H1 (cell line): ENCODE measurements around the gene HLF. TPM values are rescaled to one million over a fixed set of nuclear protein-coding genes. Genes with fewer than 3 reads are reported as not detected.

ENCODE experiments used
- CTCF ChIA-PET: fragments of 300-600 bp; sonication (Branson Sonifier 250); formaldehyde crosslinking; loops from one replicate; lab custom pipeline; 2021; ENCODE audit not compliant: partially characterized antibody; lab: Charles Lee
- POLR2A ChIA-PET: fragments of 300-600 bp; sonication (Branson Sonifier 250); formaldehyde crosslinking; loops from one replicate; lab custom pipeline; 2021; ENCODE audit warnings: inconsistent platforms; ENCODE audit not compliant: partially characterized antibody; lab: Charles Lee
- DNase-seq, 2 experiments: peaks; one replicate each; pipeline versions ENCODE4 v3.0.0 to v3.0.0-alpha.2; 2010 to 2022; ENCODE audit warnings: low spot score in 2 of 2, low read depth in 1 of 2, mixed read lengths in 1 of 2
- FAIRE-seq: peaks from 2 replicates; lab custom pipeline; 2011; peaks lifted over from hg19 to GRCh38; lab: Jason Lieb, UNC
- H2AFZ ChIP-seq: 2 replicates; pipeline ENCODE4 v1.8.1; 2012; ENCODE audit warnings: low read length, inconsistent platforms
- H2AK5ac ChIP-seq: 2 replicates; pipeline ENCODE4 v1.6.1; 2013; ENCODE audit warnings: low read depth, low read length
- H2BK120ac ChIP-seq: replicated peaks from 2 replicates; pipeline ENCODE3; 2013; ENCODE audit warnings: low read depth, low read length, inconsistent platforms
- H2BK12ac ChIP-seq: 2 replicates; pipeline ENCODE4 v1.6.1; 2013; ENCODE audit warnings: low read depth, low read length
- H2BK15ac ChIP-seq: 2 replicates; pipeline ENCODE4 v1.6.1; 2013; ENCODE audit warnings: low read length
- H2BK20ac ChIP-seq: 2 replicates; pipeline ENCODE4 v1.6.1; 2013; ENCODE audit warnings: low read length
- H2BK5ac ChIP-seq: 2 replicates; pipeline ENCODE4 v1.6.1; 2013; ENCODE audit warnings: low read depth, low read length
- H3K14ac ChIP-seq: 2 replicates; pipeline ENCODE4 v1.6.1; 2013; ENCODE audit warnings: inconsistent platforms; ENCODE audit not compliant: insufficient read length
- H3K18ac ChIP-seq: 2 replicates; pipeline ENCODE4 v1.6.1; 2013; ENCODE audit warnings: low read length; ENCODE audit errors: extremely low read depth
- H3K23ac ChIP-seq: 2 replicates; pipeline ENCODE4 v1.6.1; 2013; ENCODE audit warnings: inconsistent platforms; ENCODE audit not compliant: insufficient read length
- H3K23me2 ChIP-seq: 2 replicates; pipeline ENCODE4 v1.6.1; 2013; ENCODE audit warnings: low read depth, low read length
- H3K27ac ChIP-seq: 2 replicates; pipeline ENCODE4 v1.6.1; 2011; ENCODE audit warnings: low read depth, low read length, inconsistent platforms
- H3K27me3 ChIP-seq, 4 experiments: replicated peaks in 1 of 4; 1 replicate in 1 of 4; 2 replicates in 3 of 4; pipeline versions ENCODE4 v1.6.1 to v1.8.1; 2011 to 2013; ENCODE audit warnings: low read length in 3 of 4, mild to moderate bottlenecking in 3 of 4, inconsistent platforms in 2 of 4, mixed read lengths in 2 of 4, moderate library complexity in 1 of 4; ENCODE audit not compliant: control insufficient read depth in 3 of 4, insufficient read depth in 3 of 4; ENCODE audit errors: extremely low read depth in 1 of 4
- H3K36me3 ChIP-seq, 4 experiments: 2 replicates each; pipeline versions ENCODE4 v1.6.1 to v1.8.1; 2011 to 2013; ENCODE audit warnings: mild to moderate bottlenecking in 4 of 4, low read length in 3 of 4, moderate library complexity in 2 of 4, control low read depth in 1 of 4, inconsistent platforms in 1 of 4; ENCODE audit not compliant: insufficient read depth in 4 of 4, control insufficient read depth in 2 of 4
- H3K4ac ChIP-seq: replicated peaks from 2 replicates; pipeline ENCODE3; 2013; ENCODE audit warnings: low read length, low read depth, mixed read lengths, inconsistent platforms; ENCODE audit not compliant: insufficient read length
- H3K4me1 ChIP-seq, 4 experiments: replicated peaks in 1 of 4; 1 replicate in 1 of 4; 2 replicates in 3 of 4; pipeline versions ENCODE4 v1.6.1 to v1.8.1; 2011 to 2013; ENCODE audit warnings: low read length in 3 of 4, inconsistent platforms in 2 of 4, mixed read lengths in 1 of 4; ENCODE audit not compliant: insufficient read depth in 4 of 4, control insufficient read depth in 3 of 4
- H3K4me2 ChIP-seq, 2 experiments: 2 replicates each; pipeline versions ENCODE4 v1.6.1 to v1.8.1; 2011 to 2013; ENCODE audit warnings: low read depth in 2 of 2, low read length in 2 of 2, control low read depth in 1 of 2, inconsistent platforms in 1 of 2, mild to moderate bottlenecking in 1 of 2; ENCODE audit not compliant: insufficient read depth in 1 of 2
- H3K4me3 ChIP-seq, 4 experiments: fragments of 200-600, 300-600 bp in 1 of 4; sonication (generic), shearing (Covaris generic), sonication (Bioruptor Twin) in 1 of 4; 2 replicates each; pipeline versions ENCODE4 v1.5.1 to v1.8.1; 2011 to 2016; ENCODE audit warnings: low read length in 4 of 4, low read depth in 3 of 4, control low read depth in 2 of 4, inconsistent platforms in 2 of 4, mild to moderate bottlenecking in 2 of 4, mixed read lengths in 1 of 4, moderate library complexity in 1 of 4; ENCODE audit not compliant: insufficient read depth in 2 of 4; ENCODE audit errors: extremely low read depth in 1 of 4
- H3K56ac ChIP-seq: replicated peaks from 2 replicates; pipeline ENCODE3; 2013; ENCODE audit warnings: low read depth, mild to moderate bottlenecking, mixed read lengths, low read length, inconsistent platforms; ENCODE audit not compliant: insufficient read length
- H3K79me1 ChIP-seq: 2 replicates; pipeline ENCODE4 v1.6.1; 2013; ENCODE audit warnings: low read depth, low read length, control low read depth
- H3K79me2 ChIP-seq, 2 experiments: 2 replicates each; pipeline versions ENCODE4 v1.6.1 to v1.8.1; 2012 to 2013; ENCODE audit warnings: low read length in 2 of 2, mild to moderate bottlenecking in 2 of 2, inconsistent platforms in 1 of 2; ENCODE audit not compliant: insufficient read depth in 2 of 2, control insufficient read depth in 1 of 2
- H3K9ac ChIP-seq, 4 experiments: replicated peaks in 1 of 4; 1 replicate in 1 of 4; 2 replicates in 3 of 4; pipeline versions ENCODE4 v1.6.1 to v1.8.1; 2011 to 2013; ENCODE audit warnings: low read depth in 3 of 4, low read length in 3 of 4, control low read depth in 2 of 4, mild to moderate bottlenecking in 2 of 4, moderate library complexity in 2 of 4, inconsistent platforms in 1 of 4; ENCODE audit errors: extremely low read depth in 1 of 4
- H3K9me3 ChIP-seq, 2 experiments: 2 replicates each; pipeline versions ENCODE4 v1.6.1 to v1.8.1; 2012 to 2013; ENCODE audit warnings: mild to moderate bottlenecking in 2 of 2, moderate library complexity in 2 of 2, control low read depth in 1 of 2, inconsistent platforms in 1 of 2, low read depth in 1 of 2, low read length in 1 of 2, mixed read lengths in 1 of 2; ENCODE audit not compliant: insufficient read depth in 2 of 2
- H4K20me1 ChIP-seq, 2 experiments: replicated peaks in 1 of 2; 2 replicates each; pipeline versions ENCODE3 to v1.8.1; 2011 to 2013; ENCODE audit warnings: inconsistent platforms in 2 of 2, low read length in 2 of 2, mild to moderate bottlenecking in 1 of 2; ENCODE audit not compliant: insufficient read depth in 2 of 2, control insufficient read depth in 1 of 2
- H4K5ac ChIP-seq: 2 replicates; pipeline ENCODE4 v1.6.1; 2013; ENCODE audit warnings: low read length, low read depth, mixed read lengths, inconsistent platforms; ENCODE audit not compliant: insufficient read length
- H4K8ac ChIP-seq: 2 replicates; pipeline ENCODE4 v1.8.0; 2013; ENCODE audit warnings: mild to moderate bottlenecking, moderate library complexity, low read length, inconsistent platforms; ENCODE audit not compliant: insufficient read depth; ENCODE audit errors: extremely low read depth
- H4K91ac ChIP-seq: replicated peaks from 2 replicates; pipeline ENCODE3; 2013; ENCODE audit warnings: low read length, mixed read lengths, inconsistent platforms; ENCODE audit not compliant: insufficient read length
- EGR1 ChIP-seq: IDR thresholded peaks from 2 replicates; pipeline ENCODE4 v1.6.1; 2011; ENCODE audit warnings: low read depth, low read length, borderline replicate concordance
- KDM4A ChIP-seq: IDR thresholded peaks from one replicate; pipeline ENCODE4 v1.7.1; 2012; ENCODE audit warnings: low read depth, mild to moderate bottlenecking, moderate library complexity, low read length, inconsistent platforms; ENCODE audit not compliant: severe bottlenecking
- MAFK ChIP-seq: IDR thresholded peaks from 2 replicates; pipeline ENCODE4 v1.6.1; 2012; ENCODE audit warnings: low read depth, mild to moderate bottlenecking, improper control_type of control experiment, low read length
- POLR2AphosphoS5 ChIP-seq: IDR thresholded peaks from 2 replicates; pipeline ENCODE4 v1.6.1; 2011; ENCODE audit warnings: low read depth, low read length
- RXRA ChIP-seq: IDR thresholded peaks from 2 replicates; pipeline ENCODE4 v1.6.1; 2011; ENCODE audit warnings: low read depth, mild to moderate bottlenecking, low read length, moderate library complexity; ENCODE audit not compliant: insufficient read depth
- SIN3A ChIP-seq, 2 experiments: IDR thresholded peaks in 1 of 2; conservative IDR thresholded peaks in 1 of 2; 2 replicates each; pipeline ENCODE4 v1.6.1; 2011 to 2012; ENCODE audit warnings: low read length in 2 of 2, improper control_type of control experiment in 1 of 2, low read depth in 1 of 2, mild to moderate bottlenecking in 1 of 2
- SIX5 ChIP-seq: IDR thresholded peaks from 2 replicates; pipeline ENCODE4 v1.6.1; 2011; ENCODE audit warnings: mild to moderate bottlenecking, low read depth, low read length
- TAF1 ChIP-seq: IDR thresholded peaks from 2 replicates; pipeline ENCODE4 v1.6.1; 2011; ENCODE audit warnings: mild to moderate bottlenecking, low read depth, low read length
- WGBS, 2 experiments: shearing (Covaris generic) in 1 of 2; methylation state at CpG; one replicate each; pipeline versions ENCODE4 v1.1.6 to v1.1.7; 2013 to 2015; ENCODE audit warnings: low lambda C conversion rate in 2 of 2, mixed read lengths in 2 of 2, inconsistent platforms in 1 of 2, low coverage in 1 of 2, missing lambda C conversion rate in 1 of 2; ENCODE audit not compliant: insufficient replicate concordance in 2 of 2, insufficient coverage in 1 of 2, insufficient read length in 1 of 2; ENCODE audit errors: extremely low coverage in 1 of 2, missing lambda C conversion rate in 1 of 2; 5-methylcytosine and 5-hydroxymethylcytosine counted together
- polyA plus RNA-seq, 7 experiments: library from polyadenylated mRNA; depleted of rRNA in 3 of 7; stranded (reverse) in 5 of 7; unstranded in 2 of 7; fragments of >200 nt in 5 of 7; fragments of 200-250 nt in 2 of 7; gene quantifications; 1 replicate in 5 of 7; 2 replicates in 1 of 7; 4 replicates in 1 of 7; pipeline versions ENCODE4 v1.2.1 to v1.2.3, GENCODE V29; 2011 to 2013; ENCODE audit warnings: missing spikeins in 2 of 7, mixed read lengths in 2 of 7
- total RNA-seq: library from RNA; stranded (reverse); fragmentation: NEBNext Ultra II Directional; extraction: Animal tissue kit (Norgen Biotek cat#: 25700); gene quantifications from 2 replicates; pipeline ENCODE4 v1.2.1, GENCODE V29; 2021
- TF ChIP-seq, protein P1 (sequence below), 3 experiments: IDR thresholded peaks; 1 replicate in 2 of 3; 2 replicates in 1 of 3; pipeline versions ENCODE4 v1.5.1 to v1.6.1; 2011; ENCODE audit warnings: low read length in 3 of 3, mild to moderate bottlenecking in 3 of 3, inconsistent platforms in 2 of 3, low read depth in 1 of 3, moderate library complexity in 1 of 3; ENCODE audit not compliant: insufficient read depth in 1 of 3; ENCODE audit errors: control extremely low read depth in 1 of 3

HLF gene
- total and polyA plus RNA-seq, 2 of the 8 experiments (the other 6 are each of a cell fraction or from before 2014, with no cell fraction given) = 0.39 to 0.60 TPM

DNA sequence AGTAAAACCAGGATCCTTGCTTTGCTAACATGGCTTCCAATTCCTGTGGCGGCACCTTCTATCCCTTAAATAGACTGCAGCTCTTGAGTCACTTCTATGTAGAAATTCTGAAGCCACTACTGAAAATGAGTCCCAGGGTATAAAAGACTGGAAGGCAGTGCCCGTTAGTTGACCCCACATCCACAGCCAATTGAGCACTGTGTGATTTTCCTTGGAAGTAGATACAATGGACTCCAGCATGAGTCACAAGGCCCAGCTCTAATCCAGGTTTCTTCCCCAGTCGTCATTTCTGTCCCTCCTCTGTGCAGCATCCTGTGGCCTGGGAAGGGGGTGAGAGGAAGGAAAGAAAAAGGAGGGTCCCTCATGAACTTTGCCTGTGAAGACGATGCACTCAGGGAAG lies 69.5 kb downstream of the HLF start:
- H3K4me1 ChIP-seq = peaks cover 0 to 5% (median 1%) of the 10 kb centered on the region in 4 experiments; a peak in 3 of 7 replicates
- no peaks in the 10 kb centered on the region for H3K9me3 ChIP-seq
- no peak for FAIRE-seq
- 0 out of 2 replicates have a peak overlapping the region, but pooled peaks have one; percentile 83 for H2AFZ ChIP-seq
- H2BK12ac ChIP-seq = no peak overlapping the region
- H2BK15ac ChIP-seq = no peak overlapping the region
- H3K27me3 ChIP-seq = no peaks in the 10 kb centered on the region
- ChIA-PET CTCF (interaction anchor here (1.1 to 2.9 kb wide), 5 partner anchors 8 to 84 kb away, joined by 3 to 18 read pairs (median 7); no protein-coding TSS in a partner anchor), POLR2A (no interaction called here)
- DNase-seq = no peak
- no peak overlapping the region for H4K8ac ChIP-seq
- no peak overlapping the region for H2BK120ac ChIP-seq
- no peaks in the 10 kb centered on the region for H3K79me2 ChIP-seq
- TF ChIP-seq POLR2AphosphoS5 (no peak), KDM4A (no peak), SIN3A (conservative IDR thresholded peaks at IDR 0.05 in 1 of 2, IDR thresholded peaks at IDR 0.05 in 1 of 2; ENCODE audit: low read depth in 1 of 2, low read length in 2 of 2) (no peak), SIX5 (no peak), TAF1 (no peak), MAFK (no peak), EGR1 (no peak), RXRA (no peak)
- TF ChIP-seq, protein P1, sequence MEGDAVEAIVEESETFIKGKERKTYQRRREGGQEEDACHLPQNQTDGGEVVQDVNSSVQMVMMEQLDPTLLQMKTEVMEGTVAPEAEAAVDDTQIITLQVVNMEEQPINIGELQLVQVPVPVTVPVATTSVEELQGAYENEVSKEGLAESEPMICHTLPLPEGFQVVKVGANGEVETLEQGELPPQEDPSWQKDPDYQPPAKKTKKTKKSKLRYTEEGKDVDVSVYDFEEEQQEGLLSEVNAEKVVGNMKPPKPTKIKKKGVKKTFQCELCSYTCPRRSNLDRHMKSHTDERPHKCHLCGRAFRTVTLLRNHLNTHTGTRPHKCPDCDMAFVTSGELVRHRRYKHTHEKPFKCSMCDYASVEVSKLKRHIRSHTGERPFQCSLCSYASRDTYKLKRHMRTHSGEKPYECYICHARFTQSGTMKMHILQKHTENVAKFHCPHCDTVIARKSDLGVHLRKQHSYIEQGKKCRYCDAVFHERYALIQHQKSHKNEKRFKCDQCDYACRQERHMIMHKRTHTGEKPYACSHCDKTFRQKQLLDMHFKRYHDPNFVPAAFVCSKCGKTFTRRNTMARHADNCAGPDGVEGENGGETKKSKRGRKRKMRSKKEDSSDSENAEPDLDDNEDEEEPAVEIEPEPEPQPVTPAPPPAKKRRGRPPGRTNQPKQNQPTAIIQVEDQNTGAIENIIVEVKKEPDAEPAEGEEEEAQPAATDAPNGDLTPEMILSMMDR (IDR thresholded peaks at IDR 0.05; ENCODE audit: control extremely low read depth in 1 of 3, insufficient read depth in 1 of 3, low read depth in 1 of 3, low read length in 3 of 3) = no peak
- 90% methylated on average over 4 of the region's 4 CpGs; no CpG with 5 or more reads in 1 of the 2 experiments for WGBS, 2 experiments
- no peak overlapping the region for H3K4me3 ChIP-seq
- H3K9ac ChIP-seq = no peak overlapping the region
- no peak overlapping the region for H4K5ac ChIP-seq
- no peak overlapping the region for H2BK5ac ChIP-seq
- H3K14ac ChIP-seq = no peak overlapping the region
- H3K4ac ChIP-seq = no peak overlapping the region
- no peak overlapping the region for H2BK20ac ChIP-seq
- H3K23me2 ChIP-seq = no peaks in the 10 kb centered on the region
- H3K18ac ChIP-seq = no peak overlapping the region
- H4K91ac ChIP-seq = no peak overlapping the region
- H2AK5ac ChIP-seq = no peak overlapping the region
- H4K20me1 ChIP-seq = no peaks in the 10 kb centered on the region
- no peaks in the 10 kb centered on the region for H3K36me3 ChIP-seq
- H3K56ac ChIP-seq = no peak overlapping the region
- H3K79me1 ChIP-seq = no peaks in the 10 kb centered on the region
- no peak overlapping the region for H3K23ac ChIP-seq
- H3K27ac ChIP-seq = no peak overlapping the region
- no peak overlapping the region for H3K4me2 ChIP-seq
